HepG2 (cell line): ENCODE data around the gene KPNA3. TPM values are rescaled to one million over a fixed set of nuclear protein-coding genes. Genes with fewer than 3 reads are reported as not detected.
A peak's percentile ranks its signal among the peaks of the same experiment; 100 is the strongest.

Experiments used
- KDM1A ChIP-seq: IDR thresholded peaks from 2 replicates; pipeline ENCODE4 v1.6.1; 2016; ENCODE audit warnings: missing compliant biosample characterization
- NR2F6 ChIP-seq, 2 experiments: IDR thresholded peaks; 2 replicates each; pipeline ENCODE4 v1.6.1; 2016; ENCODE audit warnings: antibody characterized with exemption in 1 of 2, mild to moderate bottlenecking in 1 of 2
- NRL ChIP-seq: sonication (generic); formaldehyde crosslinking; IDR thresholded peaks from 2 replicates; pipeline ENCODE4 v1.5.0; 2020; ENCODE audit warnings: missing genetic modification reagents, mild to moderate bottlenecking, moderate library complexity, borderline replicate concordance
- PAWR ChIP-seq: sonication (generic); formaldehyde crosslinking; IDR thresholded peaks from 2 replicates; pipeline ENCODE4 v1.4.0; 2020; ENCODE audit warnings: missing genetic modification reagents, mild to moderate bottlenecking, borderline replicate concordance
- PHF20 ChIP-seq: sonication (generic); formaldehyde crosslinking; IDR thresholded peaks from 2 replicates; pipeline ENCODE4 v1.5.0; 2020; ENCODE audit warnings: mild to moderate bottlenecking, missing genetic modification reagents
- POLR2A ChIP-seq, 2 experiments: IDR thresholded peaks; 2 replicates each; pipeline ENCODE4 v1.6.1; 2011; ENCODE audit warnings: low read depth in 2 of 2, low read length in 2 of 2, mild to moderate bottlenecking in 1 of 2, moderate library complexity in 1 of 2; ENCODE audit not compliant: insufficient read depth in 1 of 2
- SP2 ChIP-seq: sonication (generic); formaldehyde crosslinking; IDR thresholded peaks from 2 replicates; pipeline ENCODE4 v1.5.1; 2020; ENCODE audit warnings: mild to moderate bottlenecking, missing genetic modification reagents
- TBX2 ChIP-seq: sonication (generic); formaldehyde crosslinking; IDR thresholded peaks from 2 replicates; pipeline ENCODE4 v1.5.0; 2020; ENCODE audit warnings: missing genetic modification reagents, mild to moderate bottlenecking, borderline replicate concordance
- TCF12 ChIP-seq, 2 experiments: fragments of 450-650 bp in 1 of 2; sonication (generic) in 1 of 2; formaldehyde crosslinking in 1 of 2; IDR thresholded peaks; 2 replicates each; pipeline versions ENCODE4 v1.6.1 to v1.8.0; 2017 to 2022; ENCODE audit warnings: antibody characterized with exemption in 1 of 2, mild to moderate bottlenecking in 1 of 2, missing genetic modification reagents in 1 of 2, moderate library complexity in 1 of 2
- YY1 ChIP-seq: IDR thresholded peaks from 2 replicates; pipeline ENCODE4 v1.6.1; 2011; ENCODE audit warnings: low read length, low read depth, moderate library complexity, mild to moderate bottlenecking; ENCODE audit not compliant: insufficient read depth, insufficient replicate concordance
- ZNF256 ChIP-seq: sonication (generic); formaldehyde crosslinking; conservative IDR thresholded peaks from 2 replicates; pipeline ENCODE4 v1.4.0; 2020; ENCODE audit warnings: missing genetic modification reagents
- ZNF367 ChIP-seq: sonication (generic); formaldehyde crosslinking; IDR thresholded peaks from 2 replicates; pipeline ENCODE4 v1.4.0; 2020; ENCODE audit warnings: missing genetic modification reagents, borderline replicate concordance
- ZNF775 ChIP-seq: sonication (generic); formaldehyde crosslinking; IDR thresholded peaks from 2 replicates; pipeline ENCODE4 v1.4.0; 2020; ENCODE audit warnings: missing genetic modification reagents, mild to moderate bottlenecking, moderate library complexity, borderline replicate concordance
- polyA plus RNA-seq, 8 experiments: library from polyadenylated mRNA; depleted of rRNA in 3 of 8; stranded (reverse) in 7 of 8; unstranded in 1 of 8; fragments of >200 nt; fragmentation: Illumina TruSeq in 4 of 8; extraction: Trizol in 4 of 8; gene quantifications; 2 replicates each; pipeline versions ENCODE4 v1.2.1 to v1.2.3, GENCODE V29; 2011 to 2016; ENCODE audit warnings: low read depth in 4 of 8, missing spikeins in 1 of 8, mixed read lengths in 1 of 8; ENCODE audit not compliant: insufficient read depth in 1 of 8
- total RNA-seq, 5 experiments: library from RNA; depleted of rRNA; stranded (reverse); fragments of >200 nt; fragmentation: Illumina TruSeq; extraction: Trizol; gene quantifications; 2 replicates each; pipeline ENCODE4 v1.2.3, GENCODE V29; 2016; ENCODE audit warnings: low read depth in 1 of 5
- TF ChIP-seq, protein P1 (sequence below), 2 experiments: sonication (generic) in 1 of 2; formaldehyde crosslinking in 1 of 2; IDR thresholded peaks; 2 replicates each; pipeline versions ENCODE4 v1.4.0 to v1.6.1; 2018 to 2020; ENCODE audit warnings: missing genetic modification reagents in 2 of 2, borderline replicate concordance in 1 of 2, low read depth in 1 of 2, mild to moderate bottlenecking in 1 of 2, missing biosample characterization in 1 of 2
- TF ChIP-seq, protein P2 (sequence below): sonication (generic); formaldehyde crosslinking; IDR thresholded peaks from 2 replicates; pipeline ENCODE4 v1.4.0; 2020; ENCODE audit warnings: missing genetic modification reagents, borderline replicate concordance
- TF ChIP-seq, protein P3 (sequence below): sonication (generic); formaldehyde crosslinking; IDR thresholded peaks from 2 replicates; pipeline ENCODE4 v1.5.1; 2020; ENCODE audit warnings: missing genetic modification reagents, mild to moderate bottlenecking, borderline replicate concordance

KPNA3 gene
- total and polyA plus RNA-seq, 2 of the 13 experiments (the other 11 are each of a cell fraction or from before 2014, with no cell fraction given) = 13.0 to 28.9 TPM

DNA sequence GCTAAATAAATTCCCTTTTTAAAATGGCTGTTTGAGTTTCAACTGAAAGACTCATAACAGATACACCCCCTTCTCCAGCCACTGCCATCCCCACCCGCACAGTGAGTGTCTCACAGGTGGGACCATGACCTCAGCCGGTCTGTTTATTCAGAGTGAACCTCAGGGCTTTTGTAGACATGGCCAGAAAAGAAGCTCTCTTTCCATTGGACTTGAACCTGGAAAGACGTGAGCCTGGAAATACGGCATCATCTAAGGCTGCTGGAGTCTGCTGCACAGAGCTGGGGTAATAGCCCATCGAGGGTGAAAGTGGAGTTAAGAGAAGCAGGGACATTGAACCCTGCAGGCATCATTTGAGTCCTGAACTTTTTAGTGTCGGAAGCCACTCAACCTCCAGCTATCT is 15.2 kb upstream of the KPNA3 start (continued):
- TF ChIP-seq, protein P1, sequence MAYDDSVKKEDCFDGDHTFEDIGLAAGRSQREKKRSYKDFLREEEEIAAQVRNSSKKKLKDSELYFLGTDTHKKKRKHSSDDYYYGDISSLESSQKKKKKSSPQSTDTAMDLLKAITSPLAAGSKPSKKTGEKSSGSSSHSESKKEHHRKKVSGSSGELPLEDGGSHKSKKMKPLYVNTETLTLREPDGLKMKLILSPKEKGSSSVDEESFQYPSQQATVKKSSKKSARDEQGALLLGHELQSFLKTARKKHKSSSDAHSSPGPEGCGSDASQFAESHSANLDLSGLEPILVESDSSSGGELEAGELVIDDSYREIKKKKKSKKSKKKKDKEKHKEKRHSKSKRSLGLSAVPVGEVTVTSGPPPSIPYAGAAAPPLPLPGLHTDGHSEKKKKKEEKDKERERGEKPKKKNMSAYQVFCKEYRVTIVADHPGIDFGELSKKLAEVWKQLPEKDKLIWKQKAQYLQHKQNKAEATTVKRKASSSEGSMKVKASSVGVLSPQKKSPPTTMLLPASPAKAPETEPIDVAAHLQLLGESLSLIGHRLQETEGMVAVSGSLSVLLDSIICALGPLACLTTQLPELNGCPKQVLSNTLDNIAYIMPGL (CRISPR knock-in tag; IDR thresholded peaks at IDR 0.05; ENCODE audit: borderline replicate concordance in 1 of 2, low read depth in 1 of 2) = no peak
- TF ChIP-seq SP2 (CRISPR knock-in tag) = no peak
- TF ChIP-seq, protein P2, sequence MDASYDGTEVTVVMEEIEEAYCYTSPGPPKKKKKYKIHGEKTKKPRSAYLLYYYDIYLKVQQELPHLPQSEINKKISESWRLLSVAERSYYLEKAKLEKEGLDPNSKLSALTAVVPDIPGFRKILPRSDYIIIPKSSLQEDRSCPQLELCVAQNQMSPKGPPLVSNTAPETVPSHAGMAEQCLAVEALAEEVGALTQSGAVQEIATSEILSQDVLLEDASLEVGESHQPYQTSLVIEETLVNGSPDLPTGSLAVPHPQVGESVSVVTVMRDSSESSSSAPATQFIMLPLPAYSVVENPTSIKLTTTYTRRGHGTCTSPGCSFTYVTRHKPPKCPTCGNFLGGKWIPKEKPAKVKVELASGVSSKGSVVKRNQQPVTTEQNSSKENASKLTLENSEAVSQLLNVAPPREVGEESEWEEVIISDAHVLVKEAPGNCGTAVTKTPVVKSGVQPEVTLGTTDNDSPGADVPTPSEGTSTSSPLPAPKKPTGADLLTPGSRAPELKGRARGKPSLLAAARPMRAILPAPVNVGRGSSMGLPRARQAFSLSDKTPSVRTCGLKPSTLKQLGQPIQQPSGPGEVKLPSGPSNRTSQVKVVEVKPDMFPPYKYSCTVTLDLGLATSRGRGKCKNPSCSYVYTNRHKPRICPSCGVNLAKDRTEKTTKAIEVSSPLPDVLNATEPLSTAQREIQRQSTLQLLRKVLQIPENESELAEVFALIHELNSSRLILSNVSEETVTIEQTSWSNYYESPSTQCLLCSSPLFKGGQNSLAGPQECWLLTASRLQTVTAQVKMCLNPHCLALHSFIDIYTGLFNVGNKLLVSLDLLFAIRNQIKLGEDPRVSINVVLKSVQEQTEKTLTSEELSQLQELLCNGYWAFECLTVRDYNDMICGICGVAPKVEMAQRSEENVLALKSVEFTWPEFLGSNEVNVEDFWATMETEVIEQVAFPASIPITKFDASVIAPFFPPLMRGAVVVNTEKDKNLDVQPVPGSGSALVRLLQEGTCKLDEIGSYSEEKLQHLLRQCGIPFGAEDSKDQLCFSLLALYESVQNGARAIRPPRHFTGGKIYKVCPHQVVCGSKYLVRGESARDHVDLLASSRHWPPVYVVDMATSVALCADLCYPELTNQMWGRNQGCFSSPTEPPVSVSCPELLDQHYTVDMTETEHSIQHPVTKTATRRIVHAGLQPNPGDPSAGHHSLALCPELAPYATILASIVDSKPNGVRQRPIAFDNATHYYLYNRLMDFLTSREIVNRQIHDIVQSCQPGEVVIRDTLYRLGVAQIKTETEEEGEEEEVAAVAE (CRISPR knock-in tag) = peak; percentile 67; the same call in 1 of the 2 replicates
- no peak for TF ChIP-seq ZNF256
- no peak for TF ChIP-seq ZNF367 (CRISPR knock-in tag)
- no peak for TF ChIP-seq PHF20 (CRISPR knock-in tag)
- peak; percentile 82 for TF ChIP-seq TBX2 (CRISPR knock-in tag)
- no peak for TF ChIP-seq KDM1A (CRISPR knock-in tag)
- TF ChIP-seq YY1 = peak; percentile 18
- TF ChIP-seq, protein P3, sequence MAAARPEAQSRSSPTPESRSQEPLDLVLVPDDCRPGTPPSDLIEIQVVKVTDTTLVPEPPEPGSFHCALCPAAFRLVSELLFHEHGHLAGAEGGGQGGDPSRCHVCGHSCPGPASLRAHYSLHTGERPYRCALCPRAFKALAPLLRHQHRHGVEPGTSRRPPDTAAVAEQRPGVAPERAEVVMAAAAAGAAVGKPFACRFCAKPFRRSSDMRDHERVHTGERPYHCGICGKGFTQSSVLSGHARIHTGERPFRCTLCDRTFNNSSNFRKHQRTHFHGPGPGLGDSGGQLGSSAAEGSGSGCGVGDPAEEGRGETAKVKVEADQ (CRISPR knock-in tag) = no peak
- TF ChIP-seq PAWR (CRISPR knock-in tag) = no peak
- TF ChIP-seq POLR2A (IDR thresholded peaks at IDR 0.05; ENCODE audit: insufficient read depth in 1 of 2, low read depth in 2 of 2, low read length in 2 of 2) = no peak
- peak; percentile 84 for TF ChIP-seq NR2F6 (IDR thresholded peaks at IDR 0.05)
- peak; percentile 85 for TF ChIP-seq NR2F6 (CRISPR knock-in tag; IDR thresholded peaks at IDR 0.05)
- no peak for TF ChIP-seq ZNF775 (CRISPR knock-in tag)
- TF ChIP-seq TCF12 (IDR thresholded peaks at IDR 0.05) = no peak
- TF ChIP-seq TCF12 (CRISPR knock-in tag; IDR thresholded peaks at IDR 0.05) = no peak
- TF ChIP-seq NRL = no peak
